Measurements from ENCODE around the gene EBF4. TPM values are rescaled to one million over a fixed set of nuclear protein-coding genes. Genes with fewer than 3 reads are reported as not detected.
"Not testable (repeated sequence)": the region's sequence is repeated elsewhere in the genome, so short reads cannot be mapped to it uniquely, and the experiment has no call there.

Gene EBF4
- total RNA-seq, 2 experiments from 2014 or later: 0.27 to 0.64 TPM

DNA sequence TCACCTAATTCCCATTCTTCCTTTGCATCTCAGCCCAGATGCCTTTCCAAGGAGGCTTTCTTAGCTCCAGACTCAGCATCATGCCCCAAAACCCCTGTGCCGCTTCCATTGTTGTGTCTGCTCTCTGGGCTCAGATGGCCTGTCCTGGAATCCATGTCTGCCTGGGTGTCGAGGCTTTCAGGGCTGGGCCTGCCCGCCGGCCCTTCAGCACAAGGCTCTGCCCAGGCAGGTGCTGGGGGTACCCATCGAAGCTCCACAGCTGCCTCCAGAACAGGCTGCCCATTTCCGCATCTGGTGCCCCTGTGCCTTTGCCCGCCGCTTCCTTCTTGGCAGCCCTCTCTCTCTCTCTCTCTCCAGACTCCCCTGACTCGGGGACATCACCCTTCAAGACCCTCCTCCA is 106.7 kb downstream of the EBF4 start:
- POLR2A ChIA-PET: no interaction called here
- peaks cover 20% of the 10 kb centered on the region for H3K4me1 Mint-ChIP-seq
- no peak overlapping the region for H3K27ac Mint-ChIP-seq
- peaks cover 50% of the 10 kb centered on the region for H3K27me3 Mint-ChIP-seq
- H3K9me3 Mint-ChIP-seq: no peaks in the 10 kb centered on the region
- DNase-seq: no peak
- H3K36me3 Mint-ChIP-seq (ENCODE audit: low read depth): peaks cover 3% of the 10 kb centered on the region
- H3K4me3 Mint-ChIP-seq: peak overlapping the region; percentile 68
- CTCF ChIA-PET: interaction anchor here (0.6 kb wide), 2 partner anchors 105 to 111 kb away, joined by 3 read pairs; no protein-coding TSS in a partner anchor

DNA sequence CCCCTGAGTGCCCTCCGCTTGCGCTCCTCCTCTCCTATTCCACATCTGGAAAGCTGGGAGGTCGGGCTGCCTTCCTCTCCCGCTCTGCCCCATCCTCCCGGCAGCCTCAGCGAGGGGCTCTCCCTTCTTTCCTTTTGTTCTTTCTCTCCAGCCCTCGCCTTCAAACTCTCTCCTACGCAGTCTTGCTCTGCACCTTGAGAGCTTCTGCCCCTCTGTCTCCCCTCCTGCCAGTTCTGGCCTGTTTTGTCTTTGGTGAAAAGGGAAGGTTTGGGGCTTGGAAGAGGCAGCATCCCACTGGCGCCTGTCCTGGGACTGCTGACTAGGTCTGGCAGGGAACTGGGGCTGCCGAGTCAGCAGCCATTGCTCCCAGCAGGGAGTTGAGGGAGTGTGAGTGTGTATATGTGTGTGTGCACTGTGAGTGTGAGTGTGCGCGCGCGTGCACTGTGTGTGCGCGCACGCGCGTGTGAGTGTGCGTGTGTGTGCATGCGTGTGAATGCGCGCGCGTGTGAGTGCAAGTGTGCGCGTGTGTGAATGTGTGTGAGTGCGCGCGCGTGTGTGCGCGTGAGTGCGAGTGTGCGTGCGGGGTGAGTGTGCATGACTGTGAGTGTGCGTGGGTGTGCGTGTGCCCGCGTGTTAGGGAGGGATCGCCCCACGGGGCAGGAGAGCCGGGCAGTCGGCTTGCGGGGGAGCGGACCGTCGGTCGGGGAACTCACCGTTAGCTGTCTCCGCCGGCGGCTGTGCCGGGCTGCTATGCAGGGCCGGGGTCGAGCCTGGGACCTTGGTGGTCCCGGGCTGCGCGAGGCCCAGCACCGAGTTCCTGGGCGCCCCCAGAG is 107.3 kb downstream of the EBF4 start:
- POLR2A ChIA-PET: no interaction called here
- Mint-ChIP-seq H3K4me3 (peak overlapping the region; percentile 68), H3K27ac (peak overlapping the region; percentile 43), H3K27me3 (peaks cover 54% of the 10 kb centered on the region), H3K9me3 (no peaks in the 10 kb centered on the region), H3K36me3 (ENCODE audit: low read depth) (peaks cover 4% of the 10 kb centered on the region), H3K4me1 (peaks cover 20% of the 10 kb centered on the region)
- CTCF ChIA-PET: interaction anchor here (0.6 to 1.1 kb wide), 2 partner anchors 45 to 111 kb away, joined by 3 read pairs; no protein-coding TSS in a partner anchor
- no peak for DNase-seq

DNA sequence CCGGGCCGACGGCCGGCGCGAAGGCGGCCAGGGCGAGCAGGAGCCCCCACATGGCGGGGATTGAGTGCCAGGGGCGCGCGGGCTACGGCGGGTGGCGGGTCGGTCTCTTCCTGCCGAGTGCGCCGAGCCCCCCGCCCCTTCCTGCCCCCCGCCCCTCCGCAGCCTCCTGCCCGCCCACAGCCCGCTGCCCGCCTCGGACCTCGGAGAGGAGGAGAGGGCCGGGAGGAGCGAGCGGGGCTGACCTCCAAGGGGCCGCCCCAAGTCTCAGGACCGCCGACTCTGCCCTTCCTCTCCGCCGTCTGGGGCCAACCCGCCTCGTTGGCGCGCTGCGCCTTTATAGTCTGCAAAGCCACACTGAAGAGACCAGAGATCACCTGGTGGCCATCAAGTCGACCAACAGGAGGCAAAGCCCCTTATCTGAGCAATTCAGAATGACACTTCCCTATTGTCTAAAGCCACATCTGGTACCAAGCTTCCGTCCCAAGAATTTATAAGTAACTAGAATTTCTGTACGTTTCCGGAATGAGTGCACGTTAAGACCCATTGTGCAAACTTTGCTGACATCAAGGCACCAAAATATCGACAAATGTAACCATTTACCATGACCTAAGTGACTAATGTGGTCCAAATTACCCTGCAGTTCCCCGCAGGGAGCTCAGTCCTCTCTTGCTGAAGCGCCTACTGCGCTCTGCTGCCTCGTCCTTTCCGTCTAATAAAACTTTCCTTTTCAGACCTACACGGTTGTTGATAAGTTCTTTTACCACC is 108.1 kb downstream of the EBF4 start, which contains the start of gene CPXM1:
Gene CPXM1 (minus strand): TSS at position 107 of the 765 bp plus-strand sequence. CDS start 55 bp downstream, at position 52.
- ChIA-PET CTCF (interaction anchor here (1.1 kb wide), 1 partner anchor 46 kb away, joined by 3 read pairs; no protein-coding TSS in a partner anchor), POLR2A (no interaction called here)
- Mint-ChIP-seq H3K27ac (peak within 1 kb of the TSS; percentile 43), H3K9me3 (no peaks in the 10 kb centered on the region), H3K36me3 (ENCODE audit: low read depth) (peaks cover 4% of the 10 kb centered on the region), H3K4me3 (peak within 1 kb of the TSS; percentile 68), H3K27me3 (peaks cover 59% of the 10 kb centered on the region), H3K4me1 (peaks cover 20% of the 10 kb centered on the region)
- no peak for DNase-seq

DNA sequence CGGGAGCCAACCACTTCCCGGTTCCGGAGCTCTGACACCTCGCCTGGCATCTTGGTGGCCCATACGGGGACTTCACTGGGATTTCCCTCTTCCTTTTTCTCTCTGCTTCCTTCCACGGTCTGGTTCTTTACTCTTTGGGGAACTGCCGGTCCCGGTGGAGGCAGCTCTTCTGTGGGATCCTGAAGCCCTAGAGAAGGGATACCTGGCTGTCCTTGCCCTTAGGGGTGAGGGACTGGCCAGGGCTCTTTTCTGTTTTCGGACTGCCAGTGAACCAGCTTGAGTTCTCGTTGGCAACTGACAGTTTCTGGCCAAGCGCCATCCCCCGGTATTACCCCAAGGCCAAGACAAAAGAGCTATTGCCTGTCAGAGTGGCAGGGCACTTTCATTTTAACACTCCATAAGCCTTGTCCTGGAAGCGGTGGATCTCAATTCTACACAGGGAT is 108.7 kb downstream of the EBF4 start:
- H3K27ac Mint-ChIP-seq: no peak overlapping the region
- POLR2A ChIA-PET: no interaction called here
- peaks cover 64% of the 10 kb centered on the region for H3K27me3 Mint-ChIP-seq
- H3K4me1 Mint-ChIP-seq: peaks cover 20% of the 10 kb centered on the region
- peaks cover 4% of the 10 kb centered on the region for H3K36me3 Mint-ChIP-seq (ENCODE audit: low read depth)
- H3K4me3 Mint-ChIP-seq: peak overlapping the region; percentile 47
- no peak for DNase-seq
- CTCF ChIA-PET: interaction anchor here (0.6 to 1.1 kb wide), 2 partner anchors 47 to 116 kb away, joined by 3 read pairs; no protein-coding TSS in a partner anchor
- H3K9me3 Mint-ChIP-seq: no peaks in the 10 kb centered on the region

DNA sequence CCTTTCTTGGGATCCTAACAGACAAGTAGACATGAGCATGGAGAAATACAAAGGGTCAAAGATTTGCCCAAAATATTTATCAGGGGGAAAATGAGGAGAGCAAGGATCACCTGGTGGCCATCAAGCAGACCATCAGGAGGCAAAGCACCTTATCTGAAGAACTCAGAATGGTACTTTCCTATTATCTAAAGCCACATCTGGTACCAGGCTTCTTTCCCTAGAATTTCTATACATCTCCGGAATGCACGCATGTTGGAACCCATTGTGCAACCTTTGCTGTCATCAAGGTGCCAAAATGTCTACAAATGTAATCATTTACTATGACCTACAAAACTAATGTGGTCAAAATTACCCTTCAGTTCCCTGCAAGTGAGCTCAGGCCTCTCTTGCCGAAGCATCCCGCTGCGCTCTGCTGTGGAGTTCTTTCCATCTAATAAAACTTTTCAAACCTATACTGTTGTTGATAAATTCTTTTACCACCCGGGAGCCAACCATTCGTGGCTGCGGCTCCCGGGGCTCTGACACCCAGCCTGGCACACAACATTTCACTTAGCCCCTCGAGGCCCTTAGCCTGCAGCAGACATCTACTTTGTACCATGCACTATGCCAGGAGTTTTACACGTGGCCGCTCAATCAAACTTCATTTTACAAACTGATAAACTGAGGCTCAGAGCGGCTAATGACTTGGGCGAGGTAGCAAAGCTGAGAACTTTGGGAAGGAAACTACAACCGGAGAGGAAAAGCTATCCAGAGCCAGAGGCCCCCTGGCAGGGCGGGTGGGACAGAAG is 111.7 kb downstream of the EBF4 start:
- H3K4me3 Mint-ChIP-seq: no peak overlapping the region
- DNase-seq: no peak
- ChIA-PET POLR2A (no interaction called here), CTCF (interaction anchor here (1.5 kb wide), 1 partner anchor 9 kb away, joined by 4 read pairs; no protein-coding TSS in a partner anchor)
- no peak overlapping the region for H3K27ac Mint-ChIP-seq
- peaks cover 4% of the 10 kb centered on the region for H3K36me3 Mint-ChIP-seq (ENCODE audit: low read depth)
- no peaks in the 10 kb centered on the region for H3K9me3 Mint-ChIP-seq
- H3K4me1 Mint-ChIP-seq: peaks cover 18% of the 10 kb centered on the region
- peaks cover 70% of the 10 kb centered on the region for H3K27me3 Mint-ChIP-seq

DNA sequence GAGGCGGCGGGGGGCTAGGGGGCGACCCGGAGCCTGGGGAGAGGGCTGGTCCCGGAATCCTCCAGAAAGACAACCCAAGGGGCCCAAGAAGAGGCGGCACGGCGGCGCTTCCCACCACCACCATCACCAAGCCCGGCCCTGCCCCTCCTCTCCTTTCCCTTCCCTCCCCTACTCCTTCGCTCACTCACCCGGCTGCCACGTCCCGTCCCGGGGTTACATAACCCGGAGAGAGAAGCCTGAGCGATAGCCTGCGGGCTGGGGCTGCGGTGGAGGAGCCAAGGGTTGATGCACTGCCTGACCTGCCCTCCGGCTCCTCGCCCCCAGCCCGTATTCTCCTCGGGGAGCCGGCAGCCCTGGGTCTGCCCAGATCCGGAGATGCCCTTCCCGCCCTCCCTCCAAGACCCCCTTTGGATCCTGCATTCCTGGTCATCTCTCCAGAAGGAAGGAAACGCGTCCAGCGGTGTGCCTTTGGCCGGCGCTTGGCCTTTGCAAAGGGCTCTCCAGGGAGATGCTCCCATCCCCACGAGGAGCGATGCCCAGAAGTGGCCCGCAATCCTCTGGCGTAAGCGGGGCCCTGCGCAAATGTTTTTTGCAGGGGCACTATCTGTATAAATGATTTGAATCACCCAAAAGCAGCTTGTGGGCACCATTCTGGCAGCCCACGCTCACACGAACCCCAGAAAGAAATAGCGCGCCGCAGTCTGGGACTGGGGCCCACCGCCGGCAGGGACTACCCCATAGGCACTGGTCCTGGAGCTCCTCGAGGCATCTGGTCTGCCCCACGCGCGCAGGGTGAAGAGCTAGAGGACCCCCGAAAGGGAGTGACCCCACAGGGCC is 112.5 kb downstream of the EBF4 start:
- peaks cover 62% of the 10 kb centered on the region for H3K27me3 Mint-ChIP-seq
- peaks cover 11% of the 10 kb centered on the region for H3K4me1 Mint-ChIP-seq
- H3K27ac Mint-ChIP-seq: no peak overlapping the region
- CTCF ChIA-PET: no interaction called here
- no peaks in the 10 kb centered on the region for H3K9me3 Mint-ChIP-seq
- no peak for DNase-seq
- peaks cover 4% of the 10 kb centered on the region for H3K36me3 Mint-ChIP-seq (ENCODE audit: low read depth)
- POLR2A ChIA-PET: no interaction called here
- no peak overlapping the region for H3K4me3 Mint-ChIP-seq

DNA sequence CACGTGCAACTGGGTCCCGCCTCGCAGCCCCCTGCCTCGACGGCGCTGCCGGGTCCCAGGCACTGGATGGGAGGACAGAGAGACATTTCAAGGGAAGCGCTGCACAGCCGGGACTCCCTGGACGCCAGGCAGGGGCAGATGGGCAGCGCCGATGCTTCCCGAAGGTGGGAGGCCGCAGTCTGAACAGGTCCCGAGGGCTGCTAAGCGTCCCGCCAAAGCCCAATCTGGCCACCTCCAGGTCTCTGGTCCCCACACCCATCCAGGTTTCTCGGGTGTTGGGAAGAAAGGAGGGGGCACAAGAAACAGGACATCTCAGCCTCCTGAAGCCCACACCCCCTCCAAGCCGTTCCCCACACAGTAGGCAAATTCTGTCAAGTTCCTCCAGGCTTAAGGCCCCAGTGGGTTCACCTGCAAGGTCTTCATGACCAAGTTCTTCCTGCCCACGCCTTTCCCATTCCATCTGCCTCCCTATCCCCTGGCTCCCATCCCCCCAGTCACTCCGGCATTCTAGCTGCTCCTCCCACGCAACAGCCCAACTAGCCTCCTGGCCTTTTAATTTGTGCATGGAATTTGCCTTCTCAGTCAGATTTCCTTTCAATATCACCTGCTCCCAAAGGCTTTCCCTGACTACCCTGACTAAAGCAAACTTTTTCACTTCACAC is 113.2 kb downstream of the EBF4 start:
- Mint-ChIP-seq H3K27ac (no peak overlapping the region), H3K27me3 (peaks cover 59% of the 10 kb centered on the region), H3K36me3 (ENCODE audit: low read depth) (peaks cover 4% of the 10 kb centered on the region), H3K9me3 (no peaks in the 10 kb centered on the region), H3K4me1 (peaks cover 8% of the 10 kb centered on the region), H3K4me3 (no peak overlapping the region)
- no peak for DNase-seq
- ChIA-PET POLR2A (no interaction called here), CTCF (no interaction called here)

DNA sequence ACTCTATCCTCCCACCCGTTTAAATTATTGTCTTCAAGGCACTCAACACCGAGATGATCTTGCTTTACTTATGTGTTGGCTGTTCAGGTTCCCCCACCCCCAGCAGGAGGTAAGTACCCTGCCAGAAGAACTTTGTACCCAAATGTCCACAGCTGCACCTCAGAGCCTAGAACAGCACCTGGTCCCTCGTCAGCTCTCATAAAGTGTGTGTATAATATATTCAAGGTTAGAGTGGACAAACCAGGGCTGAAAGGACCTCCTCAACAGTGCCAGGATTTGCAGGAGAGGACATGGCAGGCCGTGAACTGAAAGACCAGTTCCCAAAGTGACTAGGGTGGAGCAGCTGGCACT is 113.7 kb downstream of the EBF4 start:
- H3K4me3 Mint-ChIP-seq: no peak overlapping the region
- POLR2A ChIA-PET: interaction anchor here (0.7 kb wide), 1 partner anchor 725 kb away, joined by 3 read pairs; no protein-coding TSS in a partner anchor

DNA sequence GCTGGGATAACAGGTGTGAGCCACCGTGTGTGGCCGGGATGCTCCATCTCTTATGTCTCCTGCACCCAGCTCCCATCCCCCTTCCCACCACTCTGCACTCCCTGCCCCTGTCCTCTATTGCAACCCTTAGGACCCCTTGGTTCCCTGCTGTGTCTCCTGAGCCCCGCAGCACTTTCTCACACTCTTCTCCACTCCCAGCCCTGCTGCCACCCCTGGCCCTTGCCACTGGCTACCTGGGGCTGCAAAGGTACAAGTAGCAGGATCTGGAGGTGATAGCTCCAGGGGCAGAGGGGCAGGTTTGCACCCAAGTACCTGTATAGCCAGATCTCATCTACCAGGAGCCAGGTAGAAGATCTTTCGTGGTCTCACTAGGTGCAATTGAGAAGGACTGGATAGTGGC is 114.4 kb downstream of the EBF4 start:
- peaks cover 7% of the 10 kb centered on the region for H3K9me3 Mint-ChIP-seq
- H3K27ac Mint-ChIP-seq: no peak overlapping the region
- ChIA-PET CTCF (no interaction called here), POLR2A (interaction anchor here (0.7 kb wide), 1 partner anchor 725 kb away, joined by 3 read pairs; no protein-coding TSS in a partner anchor)
- H3K4me3 Mint-ChIP-seq: no peak overlapping the region
- H3K4me1 Mint-ChIP-seq: no peaks in the 10 kb centered on the region
- peaks cover 61% of the 10 kb centered on the region for H3K27me3 Mint-ChIP-seq
- H3K36me3 Mint-ChIP-seq (ENCODE audit: low read depth): peaks cover 5% of the 10 kb centered on the region
- no peak for DNase-seq

More for the DNA sequence above, 113.7 kb downstream of the EBF4 start:
- Mint-ChIP-seq H3K27me3 (peaks cover 59% of the 10 kb centered on the region), H3K27ac (no peak overlapping the region), H3K36me3 (ENCODE audit: low read depth) (peaks cover 3% of the 10 kb centered on the region), H3K9me3 (peaks cover 4% of the 10 kb centered on the region), H3K4me1 (peaks cover 3% of the 10 kb centered on the region)
- DNase-seq: no peak
- CTCF ChIA-PET: no interaction called here

DNA sequence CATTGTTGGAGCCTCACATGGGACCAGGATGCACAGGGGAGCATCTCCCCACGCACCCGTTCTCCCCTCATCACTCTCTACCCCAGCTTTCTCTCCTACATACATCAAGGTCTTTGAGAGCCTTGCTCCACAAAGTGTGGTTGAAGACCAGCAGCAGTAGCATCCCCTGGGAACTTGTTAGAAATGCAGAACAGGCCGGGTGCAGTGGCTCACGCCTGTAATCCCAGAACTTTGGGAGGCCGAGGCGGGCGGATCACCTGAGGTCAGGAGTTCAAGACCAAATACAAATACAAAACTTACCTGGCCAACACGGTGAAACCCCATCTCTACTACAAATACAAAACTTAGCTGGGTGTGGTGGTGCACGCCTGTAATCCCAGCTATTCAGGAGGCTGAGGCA is 115.3 kb downstream of the EBF4 start:
- POLR2A ChIA-PET; H3K4me1 Mint-ChIP-seq; DNase-seq; H3K4me3 Mint-ChIP-seq; H3K27ac Mint-ChIP-seq; H3K36me3 Mint-ChIP-seq (ENCODE audit: low read depth): not testable (repeated sequence)
- H3K27me3 Mint-ChIP-seq: peaks cover 60% of the 10 kb centered on the region
- CTCF ChIA-PET: interaction anchor here (0.6 kb wide), 1 partner anchor 232 kb away, joined by 3 read pairs; no protein-coding TSS in a partner anchor
- H3K9me3 Mint-ChIP-seq: peaks cover 11% of the 10 kb centered on the region

DNA sequence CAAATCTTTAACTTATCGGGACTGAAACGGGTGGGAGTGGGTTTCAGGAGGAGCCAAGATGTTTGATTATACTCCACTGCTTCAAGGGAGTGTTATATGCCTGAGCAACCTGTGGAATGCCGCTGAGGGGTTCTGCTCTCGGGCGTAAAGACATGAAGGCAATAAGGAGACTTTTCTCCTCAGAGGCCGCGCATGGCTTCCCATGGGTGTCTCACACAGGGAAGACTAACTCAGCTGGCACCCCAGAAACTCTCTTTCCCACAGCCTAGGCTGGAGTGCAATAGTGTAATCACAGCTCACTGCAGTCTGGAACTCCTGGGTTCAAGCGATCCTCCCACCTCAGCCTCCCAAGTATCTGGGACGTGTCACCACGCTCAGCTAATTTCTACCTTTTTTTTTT is 117.1 kb downstream of the EBF4 start:
- DNase-seq: no peak
- peaks cover 58% of the 10 kb centered on the region for H3K27me3 Mint-ChIP-seq
- peaks cover 2% of the 10 kb centered on the region for H3K36me3 Mint-ChIP-seq (ENCODE audit: low read depth)
- ChIA-PET POLR2A (no interaction called here), CTCF (interaction anchor here (0.6 kb wide), 2 partner anchors 113 to 1191 kb away, joined by 3 read pairs; no protein-coding TSS in a partner anchor)
- no peak overlapping the region for H3K4me3 Mint-ChIP-seq
- no peak overlapping the region for H3K27ac Mint-ChIP-seq
- peaks cover 11% of the 10 kb centered on the region for H3K9me3 Mint-ChIP-seq
- no peaks in the 10 kb centered on the region for H3K4me1 Mint-ChIP-seq

Data from activated CD4-positive, alpha-beta T cell treated with anti-CD3 and anti-CD28 coated beads, Interleukin-2, amount 10 ng/mL, durations not matched to agents 7 days and 5 days (primary cell).